B cell (primary cell): ENCODE measurements around the gene SEPTIN3. TPM values are rescaled to one million over a fixed set of nuclear protein-coding genes. Genes with fewer than 3 reads are reported as not detected.

ENCODE experiments used
- ATAC-seq: fragments of 200-7000 bp; cut with Tn5 transposase; one replicate; pipeline ENCODE4 v1.10.0; 2021; ENCODE audit warnings: low read depth, mild to moderate bottlenecking, moderate number of reproducible peaks, moderate library complexity
- CTCF ChIA-PET: fragments of 350-600 bp; sonication (Branson Sonifier 250); formaldehyde crosslinking; loops from one replicate; lab custom pipeline; 2021; ENCODE audit warnings: antibody characterized with exemption, inconsistent platforms; lab: Charles Lee
- POLR2A ChIA-PET: fragments of 350-600 bp; sonication (Branson Sonifier 250); formaldehyde crosslinking; loops from one replicate; lab custom pipeline; 2021; ENCODE audit warnings: antibody characterized with exemption; lab: Charles Lee
- DNase-seq: peaks from one replicate; pipeline ENCODE4 v3.0.0; 2013
- H2AFZ ChIP-seq: 2 replicates; pipeline ENCODE4 v1.6.1; 2012; ENCODE audit warnings: mild to moderate bottlenecking, low read depth, low read length; ENCODE audit not compliant: insufficient read depth, poor library complexity, severe bottlenecking
- H3K27ac ChIP-seq, 2 donors: 1 replicate in 1 of 2; 2 replicates in 1 of 2; pipeline ENCODE4 v1.5.1; 2012 to 2013; ENCODE audit warnings: low read length in 2 of 2, mild to moderate bottlenecking in 2 of 2, moderate library complexity in 1 of 2
- H3K27me3 ChIP-seq, 4 experiments: fragments of 200-600 bp in 1 of 4; sonication (generic) in 1 of 4; replicated peaks in 1 of 4; 1 replicate in 2 of 4; 2 replicates in 2 of 4; pipeline versions ENCODE4 v1.6.1 to v1.7.0; 2013 to 2016; ENCODE audit warnings: low read length in 3 of 4, mild to moderate bottlenecking in 2 of 4, mixed read lengths in 1 of 4, moderate library complexity in 1 of 4; ENCODE audit not compliant: insufficient read depth in 4 of 4, control insufficient read depth in 3 of 4; ENCODE audit errors: control extremely low read depth in 1 of 4
- H3K36me3 ChIP-seq, 2 experiments: replicated peaks in 1 of 2; 1 replicate in 1 of 2; 2 replicates in 1 of 2; pipeline versions ENCODE4 v1.6.1 to v1.7.1; 2013; ENCODE audit warnings: low read length in 1 of 2; ENCODE audit not compliant: insufficient read depth in 2 of 2, control insufficient read depth in 1 of 2; ENCODE audit errors: control extremely low read depth in 1 of 2, extremely low read depth in 1 of 2
- H3K4me1 ChIP-seq, 2 donors: fragments of 200-600 bp in 1 of 2; sonication (generic) in 1 of 2; 1 replicate in 1 of 2; 2 replicates in 1 of 2; pipeline versions ENCODE4 v1.5.1 to v1.6.1; 2013 to 2017; ENCODE audit warnings: low read length in 2 of 2; ENCODE audit not compliant: control insufficient read depth in 2 of 2, insufficient read depth in 2 of 2
- H3K4me2 ChIP-seq: replicated peaks from 2 replicates; pipeline ENCODE3; 2012; ENCODE audit warnings: mild to moderate bottlenecking, low read depth, low read length; ENCODE audit not compliant: poor library complexity, severe bottlenecking
- H3K4me3 ChIP-seq, 5 experiments: fragments of 200-600 bp in 1 of 5; sonication (generic) in 1 of 5; 1 replicate in 3 of 5; 2 replicates in 2 of 5; pipeline versions ENCODE4 v1.5.1 to v1.7.0; 2011 to 2016; ENCODE audit warnings: low read length in 4 of 5, mild to moderate bottlenecking in 4 of 5, low read depth in 2 of 5, control low read depth in 1 of 5, moderate library complexity in 1 of 5; ENCODE audit not compliant: insufficient read depth in 1 of 5; ENCODE audit errors: control extremely low read depth in 1 of 5, extremely low read depth in 1 of 5
- H3K79me2 ChIP-seq: fragments of 200-600 bp; sonication (generic); one replicate; pipeline ENCODE4 v1.6.0; 2016; ENCODE audit warnings: low read length; ENCODE audit not compliant: control insufficient read depth, insufficient read depth
- H3K9ac ChIP-seq: fragments of 200-600 bp; sonication (generic); 2 replicates; pipeline ENCODE4 v1.6.1; 2017; ENCODE audit warnings: mild to moderate bottlenecking, low read length, moderate library complexity
- H3K9me3 ChIP-seq, 3 donors: one replicate each; pipeline versions ENCODE4 v1.6.1 to v1.7.1; 2013; ENCODE audit warnings: low read length in 2 of 3; ENCODE audit not compliant: control insufficient read depth in 2 of 3, insufficient read depth in 1 of 3; ENCODE audit errors: control extremely low read depth in 1 of 3
- H4K20me1 ChIP-seq: 2 replicates; pipeline ENCODE4 v1.6.0; 2012; ENCODE audit warnings: mild to moderate bottlenecking, low read length; ENCODE audit not compliant: insufficient read depth, control insufficient read depth, poor library complexity, severe bottlenecking
- H3K27ac Mint-ChIP-seq: one replicate; pipeline ENCODE4 v1.8.0; 2021; ENCODE audit warnings: mixed read lengths
- H3K27me3 Mint-ChIP-seq: one replicate; pipeline ENCODE4 v1.8.0; 2021; ENCODE audit warnings: mixed read lengths
- H3K4me1 Mint-ChIP-seq: one replicate; pipeline ENCODE4 v1.8.0; 2021; ENCODE audit warnings: mixed read lengths
- H3K4me3 Mint-ChIP-seq: one replicate; pipeline ENCODE4 v1.8.0; 2021; ENCODE audit warnings: mixed read lengths
- H3K9me3 Mint-ChIP-seq: one replicate; pipeline ENCODE4 v1.8.0; 2022; ENCODE audit warnings: mixed read lengths; ENCODE audit not compliant: insufficient read depth
- EZH2 ChIP-seq: IDR thresholded peaks from 2 replicates; pipeline ENCODE4 v1.6.1; 2012; ENCODE audit warnings: borderline replicate concordance, low read depth, mild to moderate bottlenecking, moderate library complexity, low read length; ENCODE audit not compliant: insufficient read depth, poor library complexity, severe bottlenecking
- WGBS: methylation state at CpG from one replicate; pipeline ENCODE4 v1.1.5; 2013; ENCODE audit warnings: missing lambda C conversion rate; ENCODE audit not compliant: insufficient coverage; 5-methylcytosine and 5-hydroxymethylcytosine counted together
- intact Hi-C: fragments of 100-400 bp; cut with micrococcal nuclease; formaldehyde crosslinking; loops from one replicate; pipeline ENCODE4 v1.10.0; 2022
- polyA plus RNA-seq: library from polyadenylated mRNA; depleted of rRNA; stranded (reverse); fragments of >200 nt; gene quantifications from 2 replicates; pipeline ENCODE4 v1.2.3, GENCODE V29; 2012
- total RNA-seq, 2 donors: library from RNA; stranded (reverse); fragments of 120-200 nt in 1 of 2; gene quantifications; 1 replicate in 1 of 2; 2 replicates in 1 of 2; pipeline versions ENCODE4 v1.2.3 to v1.2.4, GENCODE V29; 2013 to 2022
- TF ChIP-seq, protein P1 (sequence below): fragments of 200-600 bp; IDR thresholded peaks from one replicate; pipeline ENCODE4 v1.8.0; 2022; ENCODE audit warnings: antibody characterized with exemption, mild to moderate bottlenecking

Gene SEPTIN3
- total and polyA plus RNA-seq, 2 donors (not counting 1 experiment from before 2014, with no cell fraction given): 0.06 to 0.39 TPM

DNA sequence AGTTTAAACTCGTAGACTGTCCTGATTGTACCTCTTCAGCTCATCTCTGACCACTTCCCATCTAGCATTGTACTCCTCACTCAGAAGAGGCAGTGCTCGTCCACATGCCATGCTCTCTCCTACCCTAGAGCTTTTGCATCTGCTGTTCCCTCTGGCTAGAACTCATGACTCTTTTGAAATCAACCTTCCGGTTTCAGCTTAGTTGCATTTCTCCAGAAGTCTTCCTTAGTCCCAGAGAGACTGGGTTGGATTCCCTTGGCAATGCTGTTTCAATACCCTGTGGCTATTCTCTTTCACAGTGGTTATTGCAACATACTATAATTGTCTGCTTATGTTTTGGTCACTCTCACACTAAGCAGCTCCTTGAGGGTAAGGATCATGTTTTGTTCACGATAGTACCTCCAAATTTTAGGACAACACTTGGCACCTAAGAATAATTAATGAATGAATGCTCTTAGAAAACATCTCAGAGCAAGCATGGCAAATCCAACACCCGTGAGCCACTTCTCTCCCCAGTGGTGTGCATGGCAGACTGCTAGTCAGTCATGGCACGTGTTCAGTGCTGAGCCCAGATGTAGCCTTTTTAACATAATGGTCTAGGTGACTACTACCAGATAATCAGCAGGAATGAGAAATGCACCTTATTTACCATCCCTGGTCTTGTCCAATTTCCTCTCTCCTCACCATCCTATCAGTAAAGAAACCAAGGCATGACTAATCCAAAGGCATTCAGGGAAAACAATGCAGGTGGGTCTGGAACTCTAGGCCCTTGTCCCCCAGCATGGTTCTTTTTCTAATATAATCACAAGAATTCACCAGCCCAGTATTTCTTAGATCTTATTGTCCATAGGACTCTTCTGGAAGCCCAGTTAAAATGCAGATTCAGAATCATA is 14.5 kb downstream of the SEPTIN3 start:
- Histone ChIP-seq H3K4me1 (no peaks in the 10 kb centered on the region), H3K9ac (no peak overlapping the region), H3K27ac (no peak overlapping the region), H2AFZ (no peak overlapping the region), H3K9me3 (no peaks in the 10 kb centered on the region), H4K20me1 (no peaks in the 10 kb centered on the region), H3K27me3 (peaks cover 0 to 9% (median 0%) of the 10 kb centered on the region in 4 experiments), H3K4me3 (no peak overlapping the region), H3K36me3 (no peaks in the 10 kb centered on the region), H3K4me2 (no peak overlapping the region), H3K79me2 (no peaks in the 10 kb centered on the region)
- H3K4me1 Mint-ChIP-seq: no peaks in the 10 kb centered on the region
- no peaks in the 10 kb centered on the region for H3K9me3 Mint-ChIP-seq
- ATAC-seq (no peak), DNase-seq (no peak)
- 96% methylated on average over 5 of the region's 6 CpGs for WGBS
- no peak overlapping the region for H3K27ac Mint-ChIP-seq
- H3K27me3 Mint-ChIP-seq: peaks cover 14% of the 10 kb centered on the region
- CTCF ChIA-PET: no interaction called here
- POLR2A ChIA-PET: no interaction called here
- TF ChIP-seq, protein P1, sequence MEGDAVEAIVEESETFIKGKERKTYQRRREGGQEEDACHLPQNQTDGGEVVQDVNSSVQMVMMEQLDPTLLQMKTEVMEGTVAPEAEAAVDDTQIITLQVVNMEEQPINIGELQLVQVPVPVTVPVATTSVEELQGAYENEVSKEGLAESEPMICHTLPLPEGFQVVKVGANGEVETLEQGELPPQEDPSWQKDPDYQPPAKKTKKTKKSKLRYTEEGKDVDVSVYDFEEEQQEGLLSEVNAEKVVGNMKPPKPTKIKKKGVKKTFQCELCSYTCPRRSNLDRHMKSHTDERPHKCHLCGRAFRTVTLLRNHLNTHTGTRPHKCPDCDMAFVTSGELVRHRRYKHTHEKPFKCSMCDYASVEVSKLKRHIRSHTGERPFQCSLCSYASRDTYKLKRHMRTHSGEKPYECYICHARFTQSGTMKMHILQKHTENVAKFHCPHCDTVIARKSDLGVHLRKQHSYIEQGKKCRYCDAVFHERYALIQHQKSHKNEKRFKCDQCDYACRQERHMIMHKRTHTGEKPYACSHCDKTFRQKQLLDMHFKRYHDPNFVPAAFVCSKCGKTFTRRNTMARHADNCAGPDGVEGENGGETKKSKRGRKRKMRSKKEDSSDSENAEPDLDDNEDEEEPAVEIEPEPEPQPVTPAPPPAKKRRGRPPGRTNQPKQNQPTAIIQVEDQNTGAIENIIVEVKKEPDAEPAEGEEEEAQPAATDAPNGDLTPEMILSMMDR: no peak
- TF ChIP-seq EZH2: no peak
- H3K4me3 Mint-ChIP-seq: no peak overlapping the region
- intact Hi-C loops: no loop called here

DNA sequence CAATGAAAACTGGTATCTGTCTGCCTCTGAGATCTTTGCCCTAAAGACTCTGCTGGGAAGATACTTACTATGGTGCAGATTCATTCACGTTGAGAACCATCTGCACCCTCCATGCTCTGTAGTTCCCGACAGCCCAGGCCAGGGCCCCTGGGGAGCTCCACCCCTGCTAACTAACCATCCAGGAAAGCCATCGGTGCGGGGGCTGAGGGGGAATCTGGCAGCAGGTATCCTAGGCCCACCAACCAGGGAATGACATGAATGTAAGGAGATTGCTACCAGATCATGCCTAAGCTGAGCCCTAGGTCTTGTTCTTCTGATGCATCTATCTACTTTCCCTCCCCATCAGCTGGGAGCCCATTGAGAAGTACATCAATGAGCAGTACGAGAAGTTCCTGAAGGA is 18.0 kb downstream of the SEPTIN3 start:
- H3K36me3 ChIP-seq: no peaks in the 10 kb centered on the region
- no peaks in the 10 kb centered on the region for H3K4me1 ChIP-seq
- H3K4me1 Mint-ChIP-seq: no peaks in the 10 kb centered on the region
- H3K9me3 ChIP-seq: no peaks in the 10 kb centered on the region
- intact Hi-C loops: no loop called here
- CTCF ChIA-PET: interaction anchor here (0.6 kb wide), 1 partner anchor 42 kb away, joined by 3 read pairs; no protein-coding TSS in a partner anchor
- H3K27me3 Mint-ChIP-seq: peaks cover 19% of the 10 kb centered on the region
- POLR2A ChIA-PET: no interaction called here
- no peak for TF ChIP-seq EZH2
- TF ChIP-seq, protein P1: no peak
- no peak overlapping the region for H3K4me2 ChIP-seq
- H3K27me3 ChIP-seq: peaks cover 0 to 9% (median 0%) of the 10 kb centered on the region in 4 experiments
- H3K79me2 ChIP-seq: no peaks in the 10 kb centered on the region
- 100% methylated on average over 3 of the region's 5 CpGs for WGBS
- ATAC-seq (no peak), DNase-seq (no peak)
- H3K4me3 ChIP-seq: no peak overlapping the region
- no peak overlapping the region for H3K27ac Mint-ChIP-seq
- no peaks in the 10 kb centered on the region for H3K9me3 Mint-ChIP-seq
- H4K20me1 ChIP-seq: no peaks in the 10 kb centered on the region
- H3K4me3 Mint-ChIP-seq: no peak overlapping the region
- no peak overlapping the region for H2AFZ ChIP-seq
- no peak overlapping the region for H3K9ac ChIP-seq
- no peak overlapping the region for H3K27ac ChIP-seq
